Fibroblast of lung (primary cell): ENCODE results near the gene PLA2G2F. TPM values are rescaled to one million over a fixed set of nuclear protein-coding genes. Genes with fewer than 3 reads are reported as not detected.

ENCODE experiments used
- DNase-seq, 2 donors: peaks; one replicate each; pipeline versions ENCODE4 v3.0.0 to v3.0.0-alpha.2; 2010; ENCODE audit warnings: low read depth in 2 of 2
- H2AFZ ChIP-seq: 2 replicates; pipeline ENCODE4 v1.5.1; 2012; ENCODE audit warnings: low read length, control low read depth, inconsistent platforms
- H3K27ac ChIP-seq: 2 replicates; pipeline ENCODE4 v1.5.1; 2011; ENCODE audit warnings: low read length, control low read depth; ENCODE audit not compliant: insufficient read depth
- H3K27me3 ChIP-seq: 2 replicates; pipeline ENCODE4 v1.5.1; 2011; ENCODE audit warnings: mild to moderate bottlenecking, low read length; ENCODE audit not compliant: control insufficient read depth, insufficient read depth
- H3K36me3 ChIP-seq: 2 replicates; pipeline ENCODE4 v1.5.1; 2011; ENCODE audit warnings: low read length; ENCODE audit not compliant: control insufficient read depth, insufficient read depth
- H3K4me1 ChIP-seq: 2 replicates; pipeline ENCODE4 v1.5.1; 2011; ENCODE audit warnings: low read length; ENCODE audit not compliant: control insufficient read depth, insufficient read depth; ENCODE audit errors: extremely low read depth
- H3K4me2 ChIP-seq: 2 replicates; pipeline ENCODE4 v1.5.1; 2011; ENCODE audit warnings: low read length, control low read depth; ENCODE audit not compliant: insufficient read depth; ENCODE audit errors: extremely low read depth
- H3K4me3 ChIP-seq, 4 experiments: fragments of 200-600 bp in 1 of 4; sonication (generic) in 1 of 4; replicated peaks in 1 of 4; 2 replicates each; pipeline ENCODE4 v1.5.1; 2011 to 2016; ENCODE audit warnings: low read length in 4 of 4, low read depth in 3 of 4, mild to moderate bottlenecking in 3 of 4, control low read depth in 2 of 4, inconsistent platforms in 1 of 4, mixed read lengths in 1 of 4; ENCODE audit not compliant: insufficient read depth in 1 of 4; ENCODE audit errors: control extremely low read depth in 1 of 4
- H3K79me2 ChIP-seq: 2 replicates; pipeline ENCODE4 v1.5.1; 2012; ENCODE audit warnings: mild to moderate bottlenecking, low read length, inconsistent platforms; ENCODE audit not compliant: control insufficient read depth, insufficient read depth
- H3K9ac ChIP-seq: 2 replicates; pipeline ENCODE4 v1.5.1; 2011; ENCODE audit warnings: mild to moderate bottlenecking, low read length, control low read depth; ENCODE audit not compliant: insufficient read depth
- H3K9me3 ChIP-seq: 2 replicates; pipeline ENCODE4 v1.5.1; 2012; ENCODE audit warnings: low read depth, low read length; ENCODE audit not compliant: control insufficient read depth, insufficient read depth
- H4K20me1 ChIP-seq: 2 replicates; pipeline ENCODE4 v1.5.1; 2011; ENCODE audit warnings: low read length; ENCODE audit not compliant: control insufficient read depth, insufficient read depth; ENCODE audit errors: extremely low read depth
- CTCF ChIP-seq, 2 donors: IDR thresholded peaks in 1 of 2; conservative IDR thresholded peaks in 1 of 2; 1 replicate in 1 of 2; 2 replicates in 1 of 2; pipeline ENCODE4 v1.5.1; 2011 to 2012; ENCODE audit warnings: low read length in 2 of 2, control low read depth in 1 of 2, inconsistent platforms in 1 of 2, low read depth in 1 of 2, mild to moderate bottlenecking in 1 of 2
- EZH2 ChIP-seq: IDR thresholded peaks from 2 replicates; pipeline ENCODE4 v1.5.1; 2012; ENCODE audit warnings: low read length, control low read depth, mild to moderate bottlenecking; ENCODE audit errors: missing control alignments
- polyA plus RNA-seq, 2 donors: library from polyadenylated mRNA; depleted of rRNA in 1 of 2; stranded (reverse) in 1 of 2; unstranded in 1 of 2; fragments of >200 nt; gene quantifications; 2 replicates each; pipeline ENCODE4 v1.2.1, GENCODE V29; 2011 to 2012; ENCODE audit warnings: missing spikeins in 1 of 2
- total RNA-seq: library from RNA; depleted of rRNA; stranded (reverse); fragments of >200 nt; gene quantifications from 2 replicates; pipeline ENCODE4 v1.2.1, GENCODE V29; 2014

PLA2G2F gene
- total and polyA plus RNA-seq, 2 donors (not counting 1 experiment from before 2014, with no cell fraction given) = not detected

- no peak for DNase-seq
- no peaks in the 10 kb centered on the region for H3K79me2 ChIP-seq
These were observed 29.8 kb upstream of the PLA2G2F start for GRCh38 chr1:20109223-20109856.

GRCh38 chr1:20110679-20111078 is 28.4 kb upstream of the PLA2G2F start:
- peaks cover under 1% of the 10 kb centered on the region for H3K27me3 ChIP-seq
- H3K4me2 ChIP-seq = no peak overlapping the region
- H3K9ac ChIP-seq = no peak overlapping the region
- TF ChIP-seq CTCF (conservative IDR thresholded peaks at IDR 0.05 in 1 of 2, IDR thresholded peaks at IDR 0.05 in 1 of 2; ENCODE audit: low read depth in 1 of 2, low read length in 2 of 2) (no peak), EZH2 (no peak)
- H3K4me1 ChIP-seq = no peaks in the 10 kb centered on the region
- no peak overlapping the region for H3K27ac ChIP-seq
- H3K9me3 ChIP-seq = no peaks in the 10 kb centered on the region
- no peak overlapping the region for H2AFZ ChIP-seq
- no peaks in the 10 kb centered on the region for H3K79me2 ChIP-seq
- no peaks in the 10 kb centered on the region for H3K36me3 ChIP-seq
- DNase-seq = peak; percentile 24 to 95
- no peaks in the 10 kb centered on the region for H4K20me1 ChIP-seq
- H3K4me3 ChIP-seq = no peak overlapping the region

More at GRCh38 chr1:20109223-20109856, 29.8 kb upstream of the PLA2G2F start:
- TF ChIP-seq EZH2 = no peak
- TF ChIP-seq CTCF (conservative IDR thresholded peaks at IDR 0.05 in 1 of 2, IDR thresholded peaks at IDR 0.05 in 1 of 2; ENCODE audit: low read depth in 1 of 2, low read length in 2 of 2) = no peak
- Histone ChIP-seq H3K4me2 (no peak overlapping the region), H3K27me3 (no peaks in the 10 kb centered on the region), H4K20me1 (no peaks in the 10 kb centered on the region), H3K27ac (no peak overlapping the region), H3K4me3 (no peak overlapping the region), H2AFZ (no peak overlapping the region), H3K9me3 (no peaks in the 10 kb centered on the region), H3K9ac (no peak overlapping the region), H3K36me3 (no peaks in the 10 kb centered on the region), H3K4me1 (no peaks in the 10 kb centered on the region)

GRCh38 chr1:20111452-20111851 is 27.7 kb upstream of the PLA2G2F start:
- Histone ChIP-seq H3K4me2 (no peak overlapping the region), H3K4me3 (no peak overlapping the region), H3K4me1 (no peaks in the 10 kb centered on the region), H3K27ac (no peak overlapping the region), H2AFZ (no peak overlapping the region), H3K9ac (no peak overlapping the region), H4K20me1 (no peaks in the 10 kb centered on the region), H3K36me3 (no peaks in the 10 kb centered on the region), H3K9me3 (no peaks in the 10 kb centered on the region), H3K27me3 (peaks cover 4% of the 10 kb centered on the region), H3K79me2 (no peaks in the 10 kb centered on the region)
- no peak for DNase-seq
- TF ChIP-seq CTCF (conservative IDR thresholded peaks at IDR 0.05 in 1 of 2, IDR thresholded peaks at IDR 0.05 in 1 of 2; ENCODE audit: low read depth in 1 of 2, low read length in 2 of 2) (no peak), EZH2 (no peak)
